Mucosa of descending colon (tissue), 3 donors: ENCODE results near the gene ZNF227. TPM values are rescaled to one million over a fixed set of nuclear protein-coding genes. Genes with fewer than 3 reads are reported as not detected.
"Not testable (repeated sequence)": the region's sequence is repeated elsewhere in the genome, so short reads cannot be mapped to it uniquely, and the experiment has no call there.

Experiments used
- ATAC-seq: fragments of 200-7000 bp; cut with Tn5 transposase; one replicate; pipeline ENCODE4 v1.9.1; 2020; ENCODE audit warnings: mild to moderate bottlenecking, moderate library complexity
- DNase-seq, 3 donors: peaks; one replicate each; pipeline ENCODE4 v3.0.0-alpha.2; 2020
- H3K36me3 ChIP-seq: fragments of 200-600 bp; one replicate; pipeline ENCODE4 v1.8.0; 2021; ENCODE audit warnings: low read depth, mild to moderate bottlenecking
- H3K4me1 ChIP-seq: fragments of 200-600 bp; one replicate; pipeline ENCODE4 v1.8.0; 2021; ENCODE audit warnings: low read depth, mild to moderate bottlenecking
- H3K4me3 ChIP-seq: fragments of 200-600 bp; one replicate; pipeline ENCODE4 v1.8.0; 2021; ENCODE audit warnings: mild to moderate bottlenecking
- H3K9me3 ChIP-seq: fragments of 200-600 bp; one replicate; pipeline ENCODE4 v1.8.0; 2021; ENCODE audit warnings: mild to moderate bottlenecking
- intact Hi-C, 2 donors: fragments of 100-400 bp; cut with DNase I in 1 of 2; cut with micrococcal nuclease in 1 of 2; formaldehyde crosslinking; loops; one replicate each; pipeline versions ENCODE4 v1.11.0 to v1.11.1; 2022; cut with DNase I, micrococcal nuclease
- total RNA-seq, 3 donors: library from RNA; stranded (reverse); fragmentation: NEBNext Ultra II Directional in 2 of 3; extraction: Animal tissue kit (Norgen Biotek cat#: 25700) in 2 of 3; gene quantifications; one replicate each; pipeline versions ENCODE4 v1.2.1 to v1.2.4, GENCODE V29; 2021 to 2023
- TF ChIP-seq, protein P1 (sequence below): fragments of 200-600 bp; IDR thresholded peaks from one replicate; pipeline ENCODE4 v1.8.0; 2022; ENCODE audit warnings: antibody characterized with exemption, mild to moderate bottlenecking
- donor health status: DM: no; HTN: no; CAD: no; lungs with moderate emphysema.
- donor health status: DM: no; HTN: no; CAD: no.
- donor health status: DM: no; HTN: yes; CAD: no.

ZNF227 gene
- total RNA-seq, 3 donors from 2014 or later: 11.3 to 25.3 (median 12.6) TPM

DNA sequence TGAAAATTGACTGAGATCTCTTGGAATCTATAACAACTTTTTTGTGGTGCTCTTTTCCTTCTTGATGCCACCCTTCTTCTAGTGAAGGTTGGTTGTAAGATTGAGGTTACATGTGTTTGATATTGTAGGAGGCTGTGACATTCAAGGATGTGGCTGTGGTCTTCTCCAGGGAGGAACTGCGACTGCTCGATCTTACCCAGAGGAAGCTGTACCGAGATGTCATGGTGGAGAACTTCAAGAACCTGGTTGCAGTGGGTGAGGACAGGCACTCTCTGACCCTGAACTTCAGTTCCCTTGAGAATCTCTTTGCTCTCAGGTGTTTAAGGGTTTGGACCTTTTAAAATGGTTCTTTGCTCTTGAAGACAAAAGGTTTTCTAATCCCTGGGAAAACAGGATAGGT lies 16.0 kb downstream of the ZNF227 start:
- ATAC-seq: no peak
- no peaks in the 10 kb centered on the region for H3K4me1 ChIP-seq
- TF ChIP-seq, protein P1, sequence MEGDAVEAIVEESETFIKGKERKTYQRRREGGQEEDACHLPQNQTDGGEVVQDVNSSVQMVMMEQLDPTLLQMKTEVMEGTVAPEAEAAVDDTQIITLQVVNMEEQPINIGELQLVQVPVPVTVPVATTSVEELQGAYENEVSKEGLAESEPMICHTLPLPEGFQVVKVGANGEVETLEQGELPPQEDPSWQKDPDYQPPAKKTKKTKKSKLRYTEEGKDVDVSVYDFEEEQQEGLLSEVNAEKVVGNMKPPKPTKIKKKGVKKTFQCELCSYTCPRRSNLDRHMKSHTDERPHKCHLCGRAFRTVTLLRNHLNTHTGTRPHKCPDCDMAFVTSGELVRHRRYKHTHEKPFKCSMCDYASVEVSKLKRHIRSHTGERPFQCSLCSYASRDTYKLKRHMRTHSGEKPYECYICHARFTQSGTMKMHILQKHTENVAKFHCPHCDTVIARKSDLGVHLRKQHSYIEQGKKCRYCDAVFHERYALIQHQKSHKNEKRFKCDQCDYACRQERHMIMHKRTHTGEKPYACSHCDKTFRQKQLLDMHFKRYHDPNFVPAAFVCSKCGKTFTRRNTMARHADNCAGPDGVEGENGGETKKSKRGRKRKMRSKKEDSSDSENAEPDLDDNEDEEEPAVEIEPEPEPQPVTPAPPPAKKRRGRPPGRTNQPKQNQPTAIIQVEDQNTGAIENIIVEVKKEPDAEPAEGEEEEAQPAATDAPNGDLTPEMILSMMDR: no peak
- H3K9me3 ChIP-seq: peaks cover 61% of the 10 kb centered on the region
- no peak for DNase-seq
- H3K36me3 ChIP-seq: peaks cover 11% of the 10 kb centered on the region
- intact Hi-C loops: no loop called here
- no peak overlapping the region for H3K4me3 ChIP-seq

DNA sequence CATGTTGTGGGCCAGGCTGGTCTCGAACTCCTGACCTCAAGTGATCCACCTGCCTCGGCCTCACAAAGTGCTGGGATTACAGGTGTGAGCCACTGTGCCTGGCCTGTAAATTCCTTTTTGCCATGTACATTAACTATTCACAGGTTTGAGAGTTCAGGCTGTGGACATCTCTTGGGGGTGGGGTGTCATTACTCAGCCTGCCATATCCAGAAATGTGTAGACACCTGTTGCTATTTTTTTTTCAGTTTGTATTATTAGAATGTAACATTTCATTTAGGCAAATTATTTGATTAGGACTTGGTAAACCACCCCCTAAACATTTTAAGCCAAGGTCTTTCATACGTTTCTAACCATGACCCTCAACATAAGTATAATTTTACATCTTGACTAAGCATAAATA lies 20.5 kb downstream of the ZNF227 start:
- TF ChIP-seq, protein P1: no peak
- intact Hi-C loops: no loop called here
- no peaks in the 10 kb centered on the region for H3K4me1 ChIP-seq
- peaks cover 81% of the 10 kb centered on the region for H3K9me3 ChIP-seq
- no peak for DNase-seq
- H3K4me3 ChIP-seq: no peak overlapping the region
- H3K36me3 ChIP-seq: peaks cover 31% of the 10 kb centered on the region
- ATAC-seq: no peak

- no peak for DNase-seq
- TF ChIP-seq, protein P1: no peak
- ATAC-seq: no peak
- intact Hi-C loops: no loop called here
- Histone ChIP-seq H3K4me3 (no peak overlapping the region), H3K9me3 (peaks cover 96% of the 10 kb centered on the region), H3K4me1 (no peaks in the 10 kb centered on the region), H3K36me3 (peaks cover 20% of the 10 kb centered on the region)
These were observed 24.1 kb downstream of the ZNF227 start for GRCh38 chr19:44236384-44236783.

DNA sequence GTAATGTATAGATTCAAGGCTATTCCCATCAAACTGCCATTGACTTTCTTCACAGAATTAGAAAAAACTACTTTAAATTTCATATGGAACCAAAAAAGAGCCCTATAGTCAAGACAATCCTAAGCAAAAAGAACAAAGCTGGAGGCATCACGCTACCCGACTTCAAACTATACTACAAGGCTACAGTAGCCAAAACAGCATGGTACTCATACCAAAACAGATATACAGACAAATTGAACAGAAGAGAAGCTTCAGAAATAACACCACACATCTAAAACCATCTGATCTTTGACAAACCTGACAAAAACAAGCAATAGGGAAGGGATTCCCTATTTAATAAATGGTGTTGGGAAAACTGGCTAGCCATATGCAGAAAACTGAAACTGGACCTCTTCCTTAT lies 40.0 kb downstream of the ZNF227 start:
- DNase-seq, H3K36me3 ChIP-seq, intact Hi-C loops, H3K4me3 ChIP-seq, ATAC-seq, H3K4me1 ChIP-seq: not testable (repeated sequence)
- H3K9me3 ChIP-seq: peaks cover 98% of the 10 kb centered on the region

GRCh38 chr19:44253392-44253791 lies 41.1 kb downstream of the ZNF227 start:
- H3K4me3 ChIP-seq, DNase-seq, intact Hi-C loops, ATAC-seq, H3K36me3 ChIP-seq, H3K4me1 ChIP-seq: not testable (repeated sequence)
- H3K9me3 ChIP-seq: peaks cover 98% of the 10 kb centered on the region

- TF ChIP-seq, protein P1: no peak
- H3K36me3 ChIP-seq: no peaks in the 10 kb centered on the region
- no peaks in the 10 kb centered on the region for H3K4me1 ChIP-seq
- ATAC-seq (no peak), DNase-seq (no peak)
- no peak overlapping the region for H3K4me3 ChIP-seq
- peaks cover 94% of the 10 kb centered on the region for H3K9me3 ChIP-seq
- intact Hi-C loops: no loop called here
These were observed 42.2 kb downstream of the ZNF227 start for GRCh38 chr19:44254496-44254895.

DNA sequence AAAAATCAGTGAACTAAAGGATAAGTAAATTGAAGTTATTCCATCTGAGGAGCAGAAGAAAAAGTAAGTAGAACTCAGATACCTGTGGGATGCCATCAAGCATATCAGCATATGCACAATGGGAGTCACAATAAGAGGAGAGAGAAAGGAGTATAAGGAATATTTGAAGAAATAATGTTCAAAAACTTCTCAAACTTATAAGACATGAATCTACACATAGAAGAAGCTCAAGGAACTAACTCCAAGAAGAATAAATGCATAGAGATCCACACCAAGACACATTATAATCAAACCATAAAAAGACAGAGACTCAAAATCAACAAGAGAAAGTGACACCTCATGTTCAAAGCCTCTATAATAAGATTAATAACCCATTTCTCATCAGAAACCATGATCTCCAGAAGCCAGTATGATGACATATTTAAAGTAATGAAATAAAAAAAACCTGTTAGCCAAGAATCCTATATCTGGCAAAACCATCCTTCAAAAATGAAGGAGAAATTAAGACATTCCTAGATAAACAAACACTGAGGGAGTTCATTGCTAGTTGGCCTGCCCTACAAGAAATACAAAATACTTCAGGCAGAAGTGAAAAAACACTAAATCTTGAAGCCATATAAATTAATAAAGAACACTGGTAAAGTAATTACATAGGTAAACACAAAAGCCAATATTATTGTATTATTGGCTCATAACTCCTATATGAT lies 43.5 kb downstream of the ZNF227 start:
- ATAC-seq: no peak
- DNase-seq: no peak
- no peak overlapping the region for H3K4me3 ChIP-seq
- TF ChIP-seq, protein P1: no peak
- H3K4me1 ChIP-seq: no peaks in the 10 kb centered on the region
- intact Hi-C loops: no loop called here
- peaks cover 85% of the 10 kb centered on the region for H3K9me3 ChIP-seq
- H3K36me3 ChIP-seq: no peaks in the 10 kb centered on the region
